ENCODE data around the gene PORCN. TPM values are rescaled to one million over a fixed set of nuclear protein-coding genes. Genes with fewer than 3 reads are reported as not detected.

PORCN gene
- total and polyA plus RNA-seq, 2 of the 13 experiments (the other 11 are each of a cell fraction or from before 2014, with no cell fraction given), result 3.9 to 5.8 TPM

DNA sequence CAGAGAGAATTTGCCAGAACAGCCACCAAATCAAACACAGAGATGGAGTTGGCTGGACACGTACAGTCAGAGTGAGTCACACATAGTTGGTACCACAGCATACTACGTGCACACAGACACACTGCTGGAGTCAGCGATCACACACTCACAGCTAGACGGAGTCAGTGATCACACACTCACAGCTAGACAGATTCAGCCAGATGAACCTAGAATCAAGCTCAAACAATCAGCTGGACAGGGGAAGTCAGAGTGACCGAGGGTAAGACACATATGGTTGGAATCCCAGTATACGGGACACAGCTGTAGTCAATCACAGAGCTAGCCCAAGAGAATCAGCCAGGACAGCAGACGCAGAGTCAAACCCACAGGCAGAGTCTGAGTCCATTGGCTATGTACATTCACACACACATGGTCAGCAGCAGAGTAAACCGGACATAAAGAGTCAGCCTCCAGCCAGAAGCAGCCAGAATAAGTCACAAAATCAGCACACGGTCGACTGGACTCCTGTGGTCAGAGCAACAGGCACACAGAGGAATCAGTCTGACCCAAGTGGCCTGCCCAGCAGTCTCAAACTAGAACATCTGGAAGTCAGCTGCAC is 43.4 kb upstream of the PORCN start:
- no TSS peak for BruUV-seq (replicated peaks)
- ChIA-PET POLR2A (interaction anchor here (0.7 kb wide), 1 partner anchor 431 kb away, joined by 3 read pairs; no protein-coding TSS in a partner anchor), CTCF (ENCODE audit: low intra/inter-chr PET ratio, low total read pairs) (no interaction called here)
- TF ChIP-seq RBFOX2 (IDR thresholded peaks at IDR 0.05; ENCODE audit: low read depth, low read length) (0 out of 2 replicates have a peak, but pooled peaks have one; percentile 17), KAT2B (IDR thresholded peaks at IDR 0.05; ENCODE audit: borderline replicate concordance, low read depth, low read length) (no peak)
- 100% methylated on average over 2 of the region's 10 CpGs for WGBS (ENCODE audit: low lambda C conversion rate)
- FAIRE-seq, result no peak
- peaks cover 1 to 8% of the 10 kb centered on the region in 2 experiments; a peak in 2 of 5 replicates for H3K36me3 ChIP-seq (replicated peaks in 1 of 2; ENCODE audit: control insufficient read depth in 1 of 2, insufficient read depth in 2 of 2, low read length in 2 of 2)
- H3K4me1 ChIP-seq (ENCODE audit: insufficient read depth, low read length), result peaks cover 38% of the 10 kb centered on the region
- H4K20me1 ChIP-seq (ENCODE audit: insufficient read depth, low read length), result peaks cover 2% of the 10 kb centered on the region; the same call in 1 of the 2 replicates
- no peak overlapping the region for H2AFZ ChIP-seq (ENCODE audit: low read length)
- H3K9me3 ChIP-seq (ENCODE audit: low read length), result no peaks in the 10 kb centered on the region
- H3K27ac ChIP-seq (ENCODE audit: extremely low read length, insufficient read depth, low read length), result no peak overlapping the region
- H3K4me3 ChIP-seq (replicated peaks in 1 of 3; ENCODE audit: insufficient read depth in 1 of 3, low read depth in 2 of 3, low read length in 3 of 3), result no peak overlapping the region
- DNase-seq (ENCODE audit: low spot score), result no peak
- no peaks in the 10 kb centered on the region; a peak in 1 of 5 replicates for H3K27me3 ChIP-seq (ENCODE audit: control insufficient read depth in 1 of 2, insufficient read depth in 2 of 2, low read length in 2 of 2)
- no peak overlapping the region for H3K9ac ChIP-seq (ENCODE audit: insufficient read depth, low read depth, low read length)
- H3K4me2 ChIP-seq (ENCODE audit: low read depth, low read length), result peak overlapping the region; percentile 7; the same call in 1 of the 2 replicates
- no peak for ATAC-seq
- in situ Hi-C loops (cut with HindIII; ENCODE audit: extremely low pct_ligation_motif_present, low pct_unique_long_range_greater_than_20kb) (no loop called here), intact Hi-C loops (cut with micrococcal nuclease; ENCODE audit: unreplicated experiment) (no loop called here)
- peaks cover 8% of the 10 kb centered on the region for H3K79me2 ChIP-seq (ENCODE audit: insufficient read depth, low read length)

- POLR2A ChIA-PET, result no interaction called here
- BruUV-seq (replicated peaks), result no TSS peak
- H4K20me1 ChIP-seq (ENCODE audit: insufficient read depth, low read length), result peaks cover 2% of the 10 kb centered on the region; the same call in 1 of the 2 replicates
- H2AFZ ChIP-seq (ENCODE audit: low read length), result no peak overlapping the region
- ATAC-seq (no peak), DNase-seq (ENCODE audit: low spot score) (no peak), FAIRE-seq (no peak)
- peak overlapping the region; percentile 96 for H3K4me2 ChIP-seq (ENCODE audit: low read depth, low read length)
- no peak overlapping the region for H3K4me3 ChIP-seq (replicated peaks in 1 of 3; ENCODE audit: insufficient read depth in 1 of 3, low read depth in 2 of 3, low read length in 3 of 3)
- H3K4me1 ChIP-seq (ENCODE audit: insufficient read depth, low read length), result peaks cover 51% of the 10 kb centered on the region
- H3K36me3 ChIP-seq (replicated peaks in 1 of 2; ENCODE audit: control insufficient read depth in 1 of 2, insufficient read depth in 2 of 2, low read length in 2 of 2), result peaks cover 1 to 8% of the 10 kb centered on the region in 2 experiments; a peak in 2 of 5 replicates
- H3K9ac ChIP-seq (ENCODE audit: insufficient read depth, low read depth, low read length), result no peak overlapping the region
- no peaks in the 10 kb centered on the region for H3K9me3 ChIP-seq (ENCODE audit: low read length)
- in situ Hi-C loops (cut with HindIII; ENCODE audit: extremely low pct_ligation_motif_present, low pct_unique_long_range_greater_than_20kb) (no loop called here), intact Hi-C loops (cut with micrococcal nuclease; ENCODE audit: unreplicated experiment) (no loop called here)
- H3K27ac ChIP-seq (ENCODE audit: extremely low read length, insufficient read depth, low read length), result no peak overlapping the region
- CTCF ChIA-PET (ENCODE audit: low intra/inter-chr PET ratio, low total read pairs), result no interaction called here
- H3K79me2 ChIP-seq (ENCODE audit: insufficient read depth, low read length), result peaks cover 8% of the 10 kb centered on the region
- no peaks in the 10 kb centered on the region; a peak in 1 of 5 replicates for H3K27me3 ChIP-seq (ENCODE audit: control insufficient read depth in 1 of 2, insufficient read depth in 2 of 2, low read length in 2 of 2)
- WGBS (ENCODE audit: low lambda C conversion rate), result 94% methylated on average over 4 of the region's 10 CpGs
- TF ChIP-seq, protein P1, sequence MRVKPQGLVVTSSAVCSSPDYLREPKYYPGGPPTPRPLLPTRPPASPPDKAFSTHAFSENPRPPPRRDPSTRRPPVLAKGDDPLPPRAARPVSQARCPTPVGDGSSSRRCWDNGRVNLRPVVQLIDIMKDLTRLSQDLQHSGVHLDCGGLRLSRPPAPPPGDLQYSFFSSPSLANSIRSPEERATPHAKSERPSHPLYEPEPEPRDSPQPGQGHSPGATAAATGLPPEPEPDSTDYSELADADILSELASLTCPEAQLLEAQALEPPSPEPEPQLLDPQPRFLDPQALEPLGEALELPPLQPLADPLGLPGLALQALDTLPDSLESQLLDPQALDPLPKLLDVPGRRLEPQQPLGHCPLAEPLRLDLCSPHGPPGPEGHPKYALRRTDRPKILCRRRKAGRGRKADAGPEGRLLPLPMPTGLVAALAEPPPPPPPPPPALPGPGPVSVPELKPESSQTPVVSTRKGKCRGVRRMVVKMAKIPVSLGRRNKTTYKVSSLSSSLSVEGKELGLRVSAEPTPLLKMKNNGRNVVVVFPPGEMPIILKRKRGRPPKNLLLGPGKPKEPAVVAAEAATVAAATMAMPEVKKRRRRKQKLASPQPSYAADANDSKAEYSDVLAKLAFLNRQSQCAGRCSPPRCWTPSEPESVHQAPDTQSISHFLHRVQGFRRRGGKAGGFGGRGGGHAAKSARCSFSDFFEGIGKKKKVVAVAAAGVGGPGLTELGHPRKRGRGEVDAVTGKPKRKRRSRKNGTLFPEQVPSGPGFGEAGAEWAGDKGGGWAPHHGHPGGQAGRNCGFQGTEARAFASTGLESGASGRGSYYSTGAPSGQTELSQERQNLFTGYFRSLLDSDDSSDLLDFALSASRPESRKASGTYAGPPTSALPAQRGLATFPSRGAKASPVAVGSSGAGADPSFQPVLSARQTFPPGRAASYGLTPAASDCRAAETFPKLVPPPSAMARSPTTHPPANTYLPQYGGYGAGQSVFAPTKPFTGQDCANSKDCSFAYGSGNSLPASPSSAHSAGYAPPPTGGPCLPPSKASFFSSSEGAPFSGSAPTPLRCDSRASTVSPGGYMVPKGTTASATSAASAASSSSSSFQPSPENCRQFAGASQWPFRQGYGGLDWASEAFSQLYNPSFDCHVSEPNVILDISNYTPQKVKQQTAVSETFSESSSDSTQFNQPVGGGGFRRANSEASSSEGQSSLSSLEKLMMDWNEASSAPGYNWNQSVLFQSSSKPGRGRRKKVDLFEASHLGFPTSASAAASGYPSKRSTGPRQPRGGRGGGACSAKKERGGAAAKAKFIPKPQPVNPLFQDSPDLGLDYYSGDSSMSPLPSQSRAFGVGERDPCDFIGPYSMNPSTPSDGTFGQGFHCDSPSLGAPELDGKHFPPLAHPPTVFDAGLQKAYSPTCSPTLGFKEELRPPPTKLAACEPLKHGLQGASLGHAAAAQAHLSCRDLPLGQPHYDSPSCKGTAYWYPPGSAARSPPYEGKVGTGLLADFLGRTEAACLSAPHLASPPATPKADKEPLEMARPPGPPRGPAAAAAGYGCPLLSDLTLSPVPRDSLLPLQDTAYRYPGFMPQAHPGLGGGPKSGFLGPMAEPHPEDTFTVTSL (CRISPR knock-in tag; IDR thresholded peaks at IDR 0.05; ENCODE audit: borderline replicate concordance), result no peak
- TF ChIP-seq TEAD3 (CRISPR knock-in tag; optimal IDR thresholded peaks at IDR 0.05; ENCODE audit: borderline replicate concordance), result no peak
- no peak for TF ChIP-seq TRAFD1 (CRISPR knock-in tag; IDR thresholded peaks at IDR 0.05; ENCODE audit: borderline replicate concordance)
- no peak for TF ChIP-seq AGO1 (IDR thresholded peaks at IDR 0.05; ENCODE audit: low read depth, low read length, poor library complexity, severe bottlenecking)
- TF ChIP-seq, protein P2, sequence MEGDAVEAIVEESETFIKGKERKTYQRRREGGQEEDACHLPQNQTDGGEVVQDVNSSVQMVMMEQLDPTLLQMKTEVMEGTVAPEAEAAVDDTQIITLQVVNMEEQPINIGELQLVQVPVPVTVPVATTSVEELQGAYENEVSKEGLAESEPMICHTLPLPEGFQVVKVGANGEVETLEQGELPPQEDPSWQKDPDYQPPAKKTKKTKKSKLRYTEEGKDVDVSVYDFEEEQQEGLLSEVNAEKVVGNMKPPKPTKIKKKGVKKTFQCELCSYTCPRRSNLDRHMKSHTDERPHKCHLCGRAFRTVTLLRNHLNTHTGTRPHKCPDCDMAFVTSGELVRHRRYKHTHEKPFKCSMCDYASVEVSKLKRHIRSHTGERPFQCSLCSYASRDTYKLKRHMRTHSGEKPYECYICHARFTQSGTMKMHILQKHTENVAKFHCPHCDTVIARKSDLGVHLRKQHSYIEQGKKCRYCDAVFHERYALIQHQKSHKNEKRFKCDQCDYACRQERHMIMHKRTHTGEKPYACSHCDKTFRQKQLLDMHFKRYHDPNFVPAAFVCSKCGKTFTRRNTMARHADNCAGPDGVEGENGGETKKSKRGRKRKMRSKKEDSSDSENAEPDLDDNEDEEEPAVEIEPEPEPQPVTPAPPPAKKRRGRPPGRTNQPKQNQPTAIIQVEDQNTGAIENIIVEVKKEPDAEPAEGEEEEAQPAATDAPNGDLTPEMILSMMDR (CRISPR knock-in tag; IDR thresholded peaks at IDR 0.05), result peak; percentile 33
These were observed 42.1 kb upstream of the PORCN start for GRCh38 chrX:48466696-48467095.

Data from HepG2 (cell line).